Endothelial cell of umbilical vein (primary cell): ENCODE measurements around the gene NUDT5.

Source experiments
- CTCF ChIP-seq, 2 donors: IDR thresholded peaks; 1 replicate in 1 of 2; 2 replicates in 1 of 2; pipeline ENCODE4 v1.5.1; 2011; ENCODE audit warnings: low read length in 2 of 2, mild to moderate bottlenecking in 2 of 2, moderate library complexity in 2 of 2, control low read depth in 1 of 2, inconsistent platforms in 1 of 2, low read depth in 1 of 2; ENCODE audit not compliant: insufficient read depth in 1 of 2; ENCODE audit errors: extremely low read depth in 1 of 2
- GATA2 ChIP-seq: IDR thresholded peaks from 2 replicates; pipeline ENCODE4 v1.7.0; 2011; ENCODE audit warnings: low read depth, mild to moderate bottlenecking, moderate library complexity, mixed read lengths, low read length; ENCODE audit not compliant: insufficient read length, insufficient read depth
- POLR2A ChIP-seq: IDR thresholded peaks from 2 replicates; pipeline ENCODE4 v1.6.1; 2012; ENCODE audit warnings: low read depth, mild to moderate bottlenecking, control low read depth, low read length

GRCh38 chr10:12207114-12207513 lies 11.4 kb upstream of the NUDT5 start:
- TF ChIP-seq POLR2A (no peak), GATA2 (no peak), CTCF (IDR thresholded peaks at IDR 0.05; ENCODE audit: extremely low read depth in 1 of 2, insufficient read depth in 1 of 2, low read depth in 1 of 2, low read length in 2 of 2) (no peak)
